ENCODE measurements around the gene AUTS2.

Gene AUTS2

DNA sequence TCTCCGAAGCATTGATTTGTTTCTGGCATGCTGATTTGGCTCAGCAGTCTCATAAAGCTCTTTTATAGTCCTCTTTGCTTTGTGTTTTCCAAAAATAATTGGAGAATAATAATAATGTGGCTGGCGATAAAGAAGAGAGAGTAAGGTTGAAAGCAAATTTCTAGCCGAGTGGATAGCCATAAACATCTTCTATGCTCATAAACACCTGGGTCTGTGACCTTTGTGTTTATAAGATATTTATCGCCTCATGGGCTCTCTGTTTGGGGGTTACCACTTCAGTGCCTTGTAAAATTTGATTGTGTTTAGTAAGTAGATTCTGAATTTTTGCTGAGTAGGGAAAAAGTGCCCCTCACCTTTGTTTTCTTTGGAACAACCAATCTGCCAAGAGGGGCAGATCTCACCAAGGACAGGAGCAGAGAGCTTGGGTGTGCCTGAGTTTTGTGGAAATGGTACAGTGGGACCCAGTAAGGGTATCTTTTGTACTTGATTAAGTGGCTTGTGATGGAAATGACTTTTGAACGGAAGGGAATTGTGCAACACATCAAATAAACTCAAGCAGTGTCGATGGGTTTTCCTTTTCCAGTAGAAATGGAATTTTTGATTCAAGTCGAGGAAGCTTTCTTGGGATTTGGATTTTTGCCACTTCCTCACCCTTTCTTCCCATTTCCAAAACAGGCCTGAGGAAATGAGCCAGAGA is 220.5 kb downstream of the AUTS2 start:
- no peak for DNase-seq (ENCODE audit: low read depth)

GRCh38 chr7:69819333-69819705 is 221.0 kb downstream of the AUTS2 start:
- no peak for DNase-seq (ENCODE audit: low read depth)

- DNase-seq (ENCODE audit: low read depth): no peak
Measured at GRCh38 chr7:69820479-69821192, 222.4 kb downstream of the AUTS2 start.

- no peak for DNase-seq (ENCODE audit: low read depth)
Measured at GRCh38 chr7:69822386-69822785, 224.1 kb downstream of the AUTS2 start.

DNA sequence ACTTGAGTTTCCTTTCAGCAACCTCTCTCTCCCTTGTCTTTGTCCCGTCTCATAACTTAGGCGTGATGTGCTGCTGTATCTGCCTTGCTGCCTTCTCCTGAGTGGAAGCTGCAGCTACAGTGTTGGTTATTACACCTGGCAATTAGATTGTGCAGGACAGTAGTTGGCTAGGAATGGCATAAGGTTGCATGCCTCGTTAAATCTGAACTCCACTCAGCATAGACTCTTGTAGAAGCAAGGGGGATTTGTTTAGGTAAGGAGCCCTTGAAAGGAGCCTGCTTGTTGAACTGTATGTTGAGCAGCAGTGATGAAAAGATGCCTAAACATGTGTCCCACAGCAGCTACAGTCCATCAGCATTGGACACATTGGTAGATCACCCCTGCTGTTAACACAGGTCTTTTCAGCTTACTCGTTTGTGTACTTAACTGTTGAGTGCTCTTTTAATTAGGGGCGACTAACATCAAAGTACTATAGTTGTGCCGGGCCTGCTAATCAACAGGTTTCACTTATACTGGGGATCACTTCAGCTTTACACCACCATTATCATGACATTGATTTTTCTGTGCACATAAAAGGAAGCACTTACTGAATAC is 225.0 kb downstream of the AUTS2 start:
- DNase-seq (ENCODE audit: low read depth): no peak

GRCh38 chr7:69825113-69825972 is 227.1 kb downstream of the AUTS2 start:
- DNase-seq (ENCODE audit: low read depth): no peak

DNA sequence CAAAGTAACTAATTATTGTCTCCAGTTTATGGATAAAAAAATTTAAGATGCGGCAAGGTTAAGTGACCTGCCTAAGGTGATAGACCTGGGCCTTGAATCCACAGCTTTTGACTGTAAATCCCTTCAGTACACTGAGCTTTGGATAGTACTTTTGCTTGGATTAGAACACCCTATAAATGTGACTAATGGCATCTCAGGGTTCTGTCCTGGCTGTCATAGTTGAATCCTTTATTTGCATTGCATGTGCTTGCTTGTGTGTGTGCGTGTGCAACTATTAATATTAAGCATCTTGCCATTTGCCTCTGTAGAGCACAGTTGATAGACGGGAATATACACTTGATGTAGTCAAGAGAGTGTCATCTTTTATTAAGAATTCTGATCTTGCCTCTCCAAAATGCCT is 228.0 kb downstream of the AUTS2 start:
- no peak for DNase-seq (ENCODE audit: low read depth)

GRCh38 chr7:69827140-69827539 is 228.9 kb downstream of the AUTS2 start:
- DNase-seq (ENCODE audit: low read depth): no peak

- no peak for DNase-seq (ENCODE audit: low read depth)
Measured at GRCh38 chr7:69827558-69827957, 229.3 kb downstream of the AUTS2 start.

GRCh38 chr7:69832356-69832755 is 234.1 kb downstream of the AUTS2 start:
- DNase-seq (ENCODE audit: low read depth): no peak

GRCh38 chr7:69833964-69834363 is 235.7 kb downstream of the AUTS2 start:
- no peak for DNase-seq (ENCODE audit: low read depth)

- DNase-seq (ENCODE audit: low read depth): no peak
Measured at GRCh38 chr7:69836702-69837101, 238.4 kb downstream of the AUTS2 start.

GRCh38 chr7:69837387-69838068 is 239.3 kb downstream of the AUTS2 start:
- DNase-seq (ENCODE audit: low read depth): no peak

- no peak for DNase-seq (ENCODE audit: low read depth)
Measured at GRCh38 chr7:69839782-69840181, 241.5 kb downstream of the AUTS2 start.

- no peak for DNase-seq (ENCODE audit: low read depth)
Measured at GRCh38 chr7:69840248-69840647, 242.0 kb downstream of the AUTS2 start.

GRCh38 chr7:69843653-69844052 is 245.4 kb downstream of the AUTS2 start:
- DNase-seq (ENCODE audit: low read depth): no peak

GRCh38 chr7:69844264-69844868 is 246.1 kb downstream of the AUTS2 start:
- DNase-seq (ENCODE audit: low read depth): no peak

DNA sequence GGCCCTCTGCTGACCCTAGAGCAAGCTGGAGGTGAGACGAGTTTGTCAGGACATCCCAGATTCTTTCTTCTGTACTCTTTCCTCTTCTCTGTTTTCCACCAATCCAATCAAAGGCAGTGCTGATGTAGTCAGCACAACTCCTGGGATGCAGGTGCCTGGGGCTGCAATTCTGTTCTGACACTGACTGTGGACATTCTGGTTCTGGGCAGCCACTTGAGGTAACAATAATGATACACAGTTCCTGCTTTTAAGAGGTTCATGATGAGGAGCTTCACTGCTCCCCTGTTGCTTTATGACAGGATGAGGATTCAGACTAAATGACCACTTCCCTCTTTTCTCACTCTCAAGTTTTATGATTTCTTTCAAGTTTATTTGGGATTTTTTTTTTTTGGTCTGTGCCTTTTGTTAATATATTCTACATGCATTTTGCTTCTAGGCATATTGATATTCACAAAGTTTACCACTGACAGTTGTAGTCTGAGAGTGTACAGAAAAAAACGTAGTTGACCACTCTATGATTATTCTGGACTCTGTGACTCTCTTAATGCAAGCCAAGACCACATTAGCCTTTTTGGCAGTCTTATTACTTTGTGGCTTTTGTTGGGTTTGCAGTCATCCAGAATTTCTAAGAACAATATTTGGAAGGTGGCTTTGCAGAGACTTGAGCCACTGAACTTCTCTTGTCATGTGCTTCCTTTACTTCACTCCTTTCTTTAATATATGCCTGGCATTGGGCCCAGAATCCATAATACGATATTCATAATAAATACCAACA is 247.6 kb downstream of the AUTS2 start:
- DNase-seq (ENCODE audit: low read depth): no peak

DNA sequence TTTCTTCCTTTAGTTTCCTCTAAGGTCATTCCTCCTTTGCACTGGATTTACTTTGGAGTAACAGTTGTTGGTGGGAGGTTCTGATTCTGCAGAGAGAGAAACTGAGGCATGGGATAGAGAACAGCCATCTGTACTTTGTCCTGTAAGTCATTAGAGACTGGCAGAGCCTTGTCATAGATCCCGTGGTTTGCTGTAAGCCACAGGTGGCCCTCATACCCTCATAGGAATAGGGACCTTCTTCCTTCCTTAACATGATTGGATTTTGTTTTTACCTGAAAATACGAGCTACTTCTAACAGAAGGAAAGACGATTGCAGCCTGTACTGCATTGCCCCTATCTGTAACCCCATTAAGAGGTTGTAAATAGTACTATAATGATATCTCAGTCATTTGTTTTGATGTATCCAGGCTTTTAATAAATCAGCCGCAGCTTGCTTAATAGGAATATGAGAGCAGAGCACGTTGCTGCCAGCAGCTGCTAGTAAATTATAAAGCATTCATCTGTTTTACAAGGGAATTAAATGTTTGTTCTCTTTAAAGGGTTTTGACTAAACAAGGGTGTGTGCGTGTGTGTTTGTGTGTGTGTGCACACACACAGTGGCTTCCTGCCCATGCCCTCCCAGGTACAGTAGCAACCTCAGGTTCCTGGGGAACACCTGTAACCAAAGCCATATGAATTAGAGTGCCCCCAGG is 249.8 kb downstream of the AUTS2 start:
- no peak for DNase-seq (ENCODE audit: low read depth)

DNA sequence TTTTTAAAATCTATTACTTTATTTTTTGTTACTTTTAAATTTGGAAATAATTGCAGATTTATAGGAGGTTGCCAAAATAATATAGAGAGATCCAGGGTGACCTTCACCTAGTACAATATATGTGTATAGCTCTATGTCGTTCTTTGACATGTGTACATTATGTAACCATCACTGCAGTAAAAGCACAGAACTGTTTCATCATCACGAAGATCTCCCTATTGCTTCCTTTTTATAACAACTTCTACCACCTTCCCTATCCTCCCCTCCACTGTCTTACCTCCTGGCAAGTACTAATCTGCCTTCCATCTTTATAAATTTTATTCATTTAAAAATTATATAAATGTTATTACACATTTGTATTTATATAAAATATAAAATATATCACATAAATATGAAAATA is 251.0 kb downstream of the AUTS2 start:
- DNase-seq (ENCODE audit: low read depth): no peak

All from CMK (cell line).